GM12878 (cell line): ENCODE data around the gene GPM6B. TPM values are rescaled to one million over a fixed set of nuclear protein-coding genes. Genes with fewer than 3 reads are reported as not detected.
A peak's percentile ranks its signal among the peaks of the same experiment; 100 is the strongest.

ENCODE experiments used
- ATAC-seq: fragments of 200-7000 bp; cut with Tn5 transposase; 3 replicates; pipeline ENCODE4 v1.9.1; 2020; ENCODE audit warnings: mild to moderate bottlenecking, moderate library complexity
- BruUV-seq: library from RNA; stranded (reverse); fragments of 400-500 nt; replicated peaks from 2 replicates; lab custom pipeline; 2021; lab: Mats Ljungman, UMichigan
- CTCF ChIA-PET: fragments of 300-600 bp; sonication (Branson Sonifier 250); formaldehyde crosslinking; extraction: SDS; loops from one replicate; lab custom pipeline; 2021; ENCODE audit warnings: inconsistent platforms; lab: Yijun Ruan, JAX
- POLR2A ChIA-PET: fragments of 350-600 bp; formaldehyde crosslinking; extraction: SDS; loops from one replicate; lab custom pipeline; 2021; ENCODE audit warnings: inconsistent platforms; lab: Charles Lee
- RAD21 ChIA-PET: fragments of 300-600 bp; sonication (Branson Sonifier 250); formaldehyde crosslinking; loops from one replicate; lab custom pipeline; 2023; ENCODE audit warnings: antibody characterized with exemption; ENCODE audit not compliant: unreplicated experiment; lab: Charles Lee
- SMC1A ChIA-PET: fragments of 300-600 bp; sonication (Branson Sonifier 250); formaldehyde crosslinking; loops from one replicate; lab custom pipeline; 2023; ENCODE audit not compliant: unreplicated experiment, uncharacterized antibody; lab: Charles Lee
- DNase-seq: peaks from one replicate; pipeline ENCODE4 v3.0.0-alpha.2; 2011; ENCODE audit warnings: low read depth, low spot score
- FAIRE-seq: peaks from 3 replicates; lab custom pipeline; 2011; peaks lifted over from hg19 to GRCh38; lab: Jason Lieb, UNC
- H2AFZ ChIP-seq: 2 replicates; pipeline ENCODE4 v1.6.0; 2011; ENCODE audit warnings: low read depth, low read length, control low read depth; ENCODE audit not compliant: control insufficient read depth
- H3K27ac ChIP-seq: 2 replicates; pipeline ENCODE4 v1.5.1; 2011; ENCODE audit warnings: control low read depth; ENCODE audit not compliant: control insufficient read depth, insufficient read depth
- H3K27me3 ChIP-seq, 2 experiments: replicated peaks in 1 of 2; 2 replicates each; pipeline versions ENCODE4 v1.6.0 to v1.6.1; 2011; ENCODE audit warnings: low read length in 1 of 2; ENCODE audit not compliant: control insufficient read depth in 2 of 2, insufficient read depth in 2 of 2
- H3K36me3 ChIP-seq, 2 experiments: 2 replicates each; pipeline ENCODE4 v1.5.1; 2011; ENCODE audit warnings: low read length in 1 of 2; ENCODE audit not compliant: control insufficient read depth in 2 of 2, insufficient read depth in 2 of 2
- H3K4me1 ChIP-seq: 2 replicates; pipeline ENCODE4 v1.6.1; 2011; ENCODE audit warnings: mild to moderate bottlenecking, low read length, moderate library complexity, mixed read lengths; ENCODE audit not compliant: control insufficient read depth, insufficient read depth
- H3K4me2 ChIP-seq: 2 replicates; pipeline ENCODE4 v1.6.0; 2011; ENCODE audit warnings: control low read depth; ENCODE audit not compliant: control insufficient read depth, insufficient read depth
- H3K4me3 ChIP-seq: fragments of 200-600 bp; sonication (generic); 2 replicates; pipeline ENCODE4 v1.5.1; 2016
- H3K79me2 ChIP-seq: 2 replicates; pipeline ENCODE4 v1.6.0; 2011; ENCODE audit warnings: low read length; ENCODE audit not compliant: control insufficient read depth, insufficient read depth
- H3K9ac ChIP-seq: 2 replicates; pipeline ENCODE4 v1.8.0; 2011; ENCODE audit warnings: low read length, control low read depth, mixed read lengths; ENCODE audit not compliant: control insufficient read depth, insufficient read depth
- H3K9me3 ChIP-seq: replicated peaks from 3 replicates; pipeline ENCODE4 v1.5.1; 2011; ENCODE audit warnings: mild to moderate bottlenecking, low read length; ENCODE audit not compliant: control insufficient read depth, insufficient read depth
- H4K20me1 ChIP-seq: 2 replicates; pipeline ENCODE4 v1.6.0; 2011; ENCODE audit not compliant: control insufficient read depth, insufficient read depth
- CBX5 ChIP-seq: sonication (generic); IDR thresholded peaks from 2 replicates; pipeline ENCODE4 v1.6.1; 2016; ENCODE audit warnings: low read depth, moderate library complexity, mild to moderate bottlenecking, inconsistent platforms
- FOXM1 ChIP-seq: IDR thresholded peaks from 2 replicates; pipeline ENCODE4 v1.6.1; 2012; ENCODE audit warnings: low read depth, mild to moderate bottlenecking, inconsistent platforms, low read length, moderate library complexity
- HCFC1 ChIP-seq: fragments of 150-350 bp; IDR thresholded peaks from 2 replicates; pipeline ENCODE4 v1.6.1; 2014; ENCODE audit warnings: low read length
- MEF2B ChIP-seq: fragments of 450-650 bp; IDR thresholded peaks from 2 replicates; pipeline ENCODE4 v1.6.1; 2018; ENCODE audit warnings: mild to moderate bottlenecking, moderate library complexity; ENCODE audit not compliant: partially characterized antibody, poor library complexity, severe bottlenecking
- MLLT1 ChIP-seq: fragments of 450-650 bp; IDR thresholded peaks from 2 replicates; pipeline ENCODE4 v1.6.1; 2016; ENCODE audit warnings: mild to moderate bottlenecking
- MTA3 ChIP-seq: IDR thresholded peaks from 2 replicates; pipeline ENCODE4 v1.6.1; 2012; ENCODE audit warnings: low read length, inconsistent platforms, borderline replicate concordance
- RAD51 ChIP-seq: fragments of 450-650 bp; IDR thresholded peaks from 2 replicates; pipeline ENCODE4 v1.6.1; 2016; ENCODE audit warnings: moderate library complexity, mild to moderate bottlenecking, inconsistent platforms
- RCOR1 ChIP-seq: conservative IDR thresholded peaks from 2 replicates; pipeline ENCODE4 v1.6.1; 2012; ENCODE audit warnings: low read depth, low read length, improper control_type of control experiment
- RUNX3 ChIP-seq: IDR thresholded peaks from 2 replicates; pipeline ENCODE4 v1.6.1; 2012; ENCODE audit warnings: low read length, inconsistent platforms
- TAF1 ChIP-seq: IDR thresholded peaks from 2 replicates; pipeline ENCODE4 v1.6.1; 2011; ENCODE audit warnings: mild to moderate bottlenecking, low read depth, low read length, borderline replicate concordance
- TCF7 ChIP-seq: IDR thresholded peaks from 2 replicates; pipeline ENCODE4 v1.6.1; 2014; ENCODE audit warnings: antibody characterized with exemption, borderline replicate concordance
- ZBTB40 ChIP-seq: fragments of 450-650 bp; IDR thresholded peaks from 2 replicates; pipeline ENCODE4 v1.6.1; 2016; ENCODE audit warnings: mild to moderate bottlenecking, moderate library complexity, borderline replicate concordance
- ZZZ3 ChIP-seq: IDR thresholded peaks from 2 replicates; pipeline ENCODE4 v1.6.1; 2011; ENCODE audit warnings: low read depth; ENCODE audit not compliant: control insufficient read depth, insufficient read length
- WGBS: methylation state at CpG from one replicate; pipeline ENCODE4 v1.1.6; 2016; ENCODE audit warnings: low lambda C conversion rate; ENCODE audit not compliant: insufficient replicate concordance, insufficient coverage; ENCODE audit errors: missing lambda C conversion rate; 5-methylcytosine and 5-hydroxymethylcytosine counted together
- in situ Hi-C: fragments of 300-500 bp; cut with MboI; formaldehyde crosslinking; loops from 9 replicates; pipeline ENCODE4 v1.14.3; 2018; ENCODE audit warnings: mixed read lengths
- intact Hi-C: fragments of 100-400 bp; cut with micrococcal nuclease; formaldehyde crosslinking; loops from one replicate; pipeline ENCODE4 v1.14.2; 2022; ENCODE audit not compliant: unreplicated experiment
- polyA plus RNA-seq, 11 experiments: library from polyadenylated mRNA; depleted of rRNA in 4 of 11; unstranded in 6 of 11; stranded (reverse) in 5 of 11; fragments of >200 nt; fragmentation: Nextera tagmentation in 4 of 11; fragmentation: Illumina TruSeq in 1 of 11; extraction: Ambion mirVana in 4 of 11; extraction: Trizol in 1 of 11; gene quantifications; 1 replicate in 1 of 11; 2 replicates in 10 of 11; pipeline versions ENCODE4 v1.2.1 to v1.2.3, GENCODE V29; 2011 to 2016; ENCODE audit warnings: inconsistent platforms in 2 of 11, missing spikeins in 2 of 11, low read depth in 1 of 11
- total RNA-seq, 4 experiments: library from RNA; depleted of rRNA in 3 of 4; stranded (reverse); fragments of >200 nt in 3 of 4; fragmentation: Illumina TruSeq in 1 of 4; extraction: Trizol in 1 of 4; gene quantifications; 2 replicates each; pipeline versions ENCODE4 v1.2.1 to v1.2.3, GENCODE V29; 2013 to 2021
- TF ChIP-seq, protein P1 (sequence below): IDR thresholded peaks from 2 replicates; pipeline ENCODE4 v1.6.1; 2012; ENCODE audit warnings: low read length, inconsistent platforms
- TF ChIP-seq, protein P2 (sequence below): fragments of 450-650 bp; conservative IDR thresholded peaks from 2 replicates; pipeline ENCODE4 v1.6.1; 2017; ENCODE audit warnings: mild to moderate bottlenecking, moderate library complexity

The GPM6B gene
- total and polyA plus RNA-seq, 10 of the 15 experiments (the other 5 are each of a cell fraction or from before 2014, with no cell fraction given), result 0.01 to 2.6 (median 0.37) TPM; not detected in 2

DNA sequence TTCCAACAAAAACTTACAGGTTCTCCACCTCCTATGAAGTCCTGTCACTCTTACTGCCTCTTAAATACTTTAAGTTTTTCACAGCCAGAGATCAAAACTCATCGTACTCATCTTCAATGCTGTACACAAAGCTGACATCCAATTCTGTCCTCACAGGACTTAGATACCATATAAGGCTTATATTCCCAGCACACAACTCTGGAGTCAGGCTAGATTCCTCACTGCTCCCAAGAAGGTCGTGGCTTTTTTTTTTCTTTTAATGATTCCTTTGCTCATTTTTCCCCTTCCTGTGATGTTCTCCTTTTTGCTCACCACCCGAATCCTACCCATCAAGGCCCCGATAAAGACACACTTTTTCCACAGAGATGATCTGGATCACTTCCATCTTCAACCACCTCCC, 83.4 kb downstream of the GPM6B start:
- no peak for DNase-seq
- ChIA-PET SMC1A (interaction anchor here (0.6 to 6.8 kb wide), 12 partner anchors 8 to 298 kb away, joined by 3 to 173 read pairs (median 8); partner anchors contain the start of gene RAB9A), RAD21 (interaction anchor here (0.9 to 7.9 kb wide), 13 partner anchors 9 to 643 kb away, joined by 3 to 201 read pairs (median 8); partner anchors contain the start of gene RAB9A), CTCF (interaction anchor here (1.4 to 8.2 kb wide), 5 partner anchors 12 to 74 kb away, joined by 5 to 113 read pairs (median 5); no protein-coding TSS in a partner anchor), POLR2A (interaction anchor here (2.7 to 8.3 kb wide), 2 partner anchors 39 to 46 kb away, joined by 16 to 130 read pairs; partner anchors contain the start of gene RAB9A)
- Histone ChIP-seq H3K4me3 (peak overlapping the region; percentile 78), H3K79me2 (peaks cover 58% of the 10 kb centered on the region), H3K4me1 (no peaks in the 10 kb centered on the region), H3K27me3 (no peaks in the 10 kb centered on the region), H2AFZ (no peak overlapping the region), H3K36me3 (no peaks in the 10 kb centered on the region; a peak in 1 of 4 replicates), H3K27ac (peak overlapping the region; percentile 87), H3K9ac (peak overlapping the region; percentile 60), H4K20me1 (no peaks in the 10 kb centered on the region), H3K9me3 (no peaks in the 10 kb centered on the region), H3K4me2 (peak overlapping the region; percentile 86)
- FAIRE-seq, result peak; percentile 38
- in situ Hi-C loops, result no loop called here
- intact Hi-C loops, result loop anchor here (5.0 kb wide), 2 partner anchors 76 to 1139 kb away; partner anchors contain the start of genes FANCB and MOSPD2
- BruUV-seq, result TSS peak; percentile 73
- ATAC-seq, result no peak
- WGBS, result 14% methylated on average over 4 of the region's 4 CpGs
- TF ChIP-seq RAD51, result no peak
- TF ChIP-seq, protein P1, sequence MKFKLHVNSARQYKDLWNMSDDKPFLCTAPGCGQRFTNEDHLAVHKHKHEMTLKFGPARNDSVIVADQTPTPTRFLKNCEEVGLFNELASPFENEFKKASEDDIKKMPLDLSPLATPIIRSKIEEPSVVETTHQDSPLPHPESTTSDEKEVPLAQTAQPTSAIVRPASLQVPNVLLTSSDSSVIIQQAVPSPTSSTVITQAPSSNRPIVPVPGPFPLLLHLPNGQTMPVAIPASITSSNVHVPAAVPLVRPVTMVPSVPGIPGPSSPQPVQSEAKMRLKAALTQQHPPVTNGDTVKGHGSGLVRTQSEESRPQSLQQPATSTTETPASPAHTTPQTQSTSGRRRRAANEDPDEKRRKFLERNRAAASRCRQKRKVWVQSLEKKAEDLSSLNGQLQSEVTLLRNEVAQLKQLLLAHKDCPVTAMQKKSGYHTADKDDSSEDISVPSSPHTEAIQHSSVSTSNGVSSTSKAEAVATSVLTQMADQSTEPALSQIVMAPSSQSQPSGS, result no peak
- TF ChIP-seq MEF2B, result no peak
- TF ChIP-seq MLLT1, result no peak
- TF ChIP-seq CBX5, result no peak
- TF ChIP-seq RUNX3, result no peak
- TF ChIP-seq ZBTB40, result no peak
- no peak for TF ChIP-seq ZZZ3
- no peak for TF ChIP-seq FOXM1
- TF ChIP-seq TAF1, result no peak
- TF ChIP-seq RCOR1, result no peak
- TF ChIP-seq TCF7, result no peak
- no peak for TF ChIP-seq HCFC1
- TF ChIP-seq MTA3, result no peak
- TF ChIP-seq, protein P2, sequence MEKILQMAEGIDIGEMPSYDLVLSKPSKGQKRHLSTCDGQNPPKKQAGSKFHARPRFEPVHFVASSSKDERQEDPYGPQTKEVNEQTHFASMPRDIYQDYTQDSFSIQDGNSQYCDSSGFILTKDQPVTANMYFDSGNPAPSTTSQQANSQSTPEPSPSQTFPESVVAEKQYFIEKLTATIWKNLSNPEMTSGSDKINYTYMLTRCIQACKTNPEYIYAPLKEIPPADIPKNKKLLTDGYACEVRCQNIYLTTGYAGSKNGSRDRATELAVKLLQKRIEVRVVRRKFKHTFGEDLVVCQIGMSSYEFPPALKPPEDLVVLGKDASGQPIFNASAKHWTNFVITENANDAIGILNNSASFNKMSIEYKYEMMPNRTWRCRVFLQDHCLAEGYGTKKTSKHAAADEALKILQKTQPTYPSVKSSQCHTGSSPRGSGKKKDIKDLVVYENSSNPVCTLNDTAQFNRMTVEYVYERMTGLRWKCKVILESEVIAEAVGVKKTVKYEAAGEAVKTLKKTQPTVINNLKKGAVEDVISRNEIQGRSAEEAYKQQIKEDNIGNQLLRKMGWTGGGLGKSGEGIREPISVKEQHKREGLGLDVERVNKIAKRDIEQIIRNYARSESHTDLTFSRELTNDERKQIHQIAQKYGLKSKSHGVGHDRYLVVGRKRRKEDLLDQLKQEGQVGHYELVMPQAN, result no peak
